HepG2 (cell line): ENCODE results near the gene AUTS2. TPM values are rescaled to one million over a fixed set of nuclear protein-coding genes. Genes with fewer than 3 reads are reported as not detected.

ENCODE experiments used
- ATAC-seq: fragments of 200-7000 bp; cut with Tn5 transposase; 3 replicates; pipeline ENCODE4 v1.9.1; 2020; ENCODE audit warnings: mild to moderate bottlenecking, moderate library complexity
- BruUV-seq: library from RNA; stranded (reverse); fragments of 400-500 nt; replicated peaks from 2 replicates; lab custom pipeline; 2021; lab: Mats Ljungman, UMichigan
- CTCF ChIA-PET: fragments of 300-600 bp; formaldehyde crosslinking; extraction: SDS; loops from one replicate; lab custom pipeline; 2021; ENCODE audit warnings: low total read pairs, inconsistent platforms, low intra/inter-chr PET ratio; lab: Yijun Ruan, JAX
- POLR2A ChIA-PET: fragments of 350-600 bp; sonication (Branson Sonifier 250); formaldehyde crosslinking; loops from one replicate; lab custom pipeline; 2020; ENCODE audit warnings: antibody characterized with exemption, inconsistent platforms; lab: Yijun Ruan, JAX
- DNase-seq: peaks from one replicate; pipeline ENCODE4 v3.0.0-alpha.2; 2015; ENCODE audit warnings: low spot score
- FAIRE-seq: peaks from 3 replicates; lab custom pipeline; 2011; peaks lifted over from hg19 to GRCh38; lab: Jason Lieb, UNC
- H2AFZ ChIP-seq: one replicate; pipeline ENCODE4 v1.6.1; 2011; ENCODE audit warnings: low read length, inconsistent platforms
- H3K27ac ChIP-seq: fragments of 300-600 bp; 3 replicates; pipeline ENCODE4 v1.8.0; 2011; ENCODE audit warnings: mixed run types, mild to moderate bottlenecking, mixed read lengths, low read length, inconsistent platforms; ENCODE audit not compliant: insufficient read depth; ENCODE audit errors: extremely low read length
- H3K27me3 ChIP-seq, 2 experiments: fragments of 200-600 bp in 1 of 2; 2 replicates in 1 of 2; 3 replicates in 1 of 2; pipeline versions ENCODE4 v1.6.0 to v1.8.0; 2011; ENCODE audit warnings: low read length in 2 of 2, mild to moderate bottlenecking in 2 of 2, moderate library complexity in 2 of 2, inconsistent platforms in 1 of 2; ENCODE audit not compliant: insufficient read depth in 2 of 2, control insufficient read depth in 1 of 2
- H3K36me3 ChIP-seq, 2 experiments: fragments of 200-600 bp in 1 of 2; replicated peaks in 1 of 2; 2 replicates in 1 of 2; 3 replicates in 1 of 2; pipeline versions ENCODE4 v1.5.1 to v1.8.0; 2011; ENCODE audit warnings: low read length in 2 of 2, inconsistent platforms in 1 of 2; ENCODE audit not compliant: insufficient read depth in 2 of 2, control insufficient read depth in 1 of 2
- H3K4me1 ChIP-seq: 2 replicates; pipeline ENCODE4 v1.5.1; 2012; ENCODE audit warnings: low read length, inconsistent platforms; ENCODE audit not compliant: insufficient read depth
- H3K4me2 ChIP-seq: 2 replicates; pipeline ENCODE4 v1.6.0; 2011; ENCODE audit warnings: low read depth, low read length, inconsistent platforms
- H3K4me3 ChIP-seq, 3 experiments: fragments of 200-600 bp in 1 of 3; sonication (generic), shearing (Covaris generic) in 1 of 3; replicated peaks in 1 of 3; 2 replicates each; pipeline ENCODE4 v1.5.1; 2011 to 2016; ENCODE audit warnings: low read length in 3 of 3, inconsistent platforms in 2 of 3, low read depth in 2 of 3, mild to moderate bottlenecking in 2 of 3, control low read depth in 1 of 3, mixed read lengths in 1 of 3; ENCODE audit not compliant: insufficient read depth in 1 of 3
- H3K79me2 ChIP-seq: one replicate; pipeline ENCODE4 v1.6.1; 2011; ENCODE audit warnings: low read length, inconsistent platforms; ENCODE audit not compliant: insufficient read depth
- H3K9ac ChIP-seq: 2 replicates; pipeline ENCODE4 v1.6.0; 2011; ENCODE audit warnings: mild to moderate bottlenecking, low read depth, low read length, inconsistent platforms; ENCODE audit not compliant: insufficient read depth
- H3K9me3 ChIP-seq: 2 replicates; pipeline ENCODE4 v1.5.1; 2012; ENCODE audit warnings: mild to moderate bottlenecking, low read length
- H4K20me1 ChIP-seq: 2 replicates; pipeline ENCODE4 v1.6.0; 2011; ENCODE audit warnings: inconsistent platforms, mild to moderate bottlenecking, low read length, moderate library complexity; ENCODE audit not compliant: insufficient read depth
- ARID5B ChIP-seq: IDR thresholded peaks from 2 replicates; pipeline ENCODE4 v1.4.0; 2020; ENCODE audit warnings: mild to moderate bottlenecking, missing genetic modification reagents
- ATF4 ChIP-seq, 2 experiments: fragments of 450-650 bp in 1 of 2; sonication (generic) in 1 of 2; formaldehyde crosslinking; IDR thresholded peaks; 2 replicates each; pipeline versions ENCODE4 v1.5.0 to v1.8.0; 2020 to 2022; ENCODE audit warnings: mild to moderate bottlenecking in 1 of 2, missing genetic modification reagents in 1 of 2
- BCL3 ChIP-seq: sonication (generic); formaldehyde crosslinking; IDR thresholded peaks from 2 replicates; pipeline ENCODE4 v1.5.1; 2020; ENCODE audit warnings: mild to moderate bottlenecking, missing genetic modification reagents, moderate library complexity
- DPF2 ChIP-seq: sonication (generic); formaldehyde crosslinking; IDR thresholded peaks from 2 replicates; pipeline ENCODE4 v1.4.0; 2020; ENCODE audit warnings: mild to moderate bottlenecking, low read depth, missing genetic modification reagents, borderline replicate concordance
- HMG20B ChIP-seq: conservative IDR thresholded peaks from 2 replicates; pipeline ENCODE4 v1.6.1; 2016; ENCODE audit warnings: missing genetic modification reagents, missing compliant biosample characterization
- JARID2 ChIP-seq: sonication (generic); formaldehyde crosslinking; IDR thresholded peaks from 2 replicates; pipeline ENCODE4 v1.8.1; 2023; ENCODE audit warnings: missing genetic modification reagents, inconsistent platforms; ENCODE audit not compliant: insufficient replicate concordance
- MXI1 ChIP-seq: IDR thresholded peaks from 3 replicates; pipeline ENCODE4 v1.6.1; 2012; ENCODE audit warnings: low read depth, low read length, inconsistent platforms, borderline replicate concordance
- POGK ChIP-seq: sonication (generic); formaldehyde crosslinking; conservative IDR thresholded peaks from 2 replicates; pipeline ENCODE4 v1.8.0; 2022; ENCODE audit warnings: mild to moderate bottlenecking, moderate library complexity, missing genetic modification reagents
- SALL1 ChIP-seq: sonication (generic); formaldehyde crosslinking; IDR thresholded peaks from 2 replicates; pipeline ENCODE4 v1.8.0; 2022; ENCODE audit warnings: mild to moderate bottlenecking, missing genetic modification reagents
- SMARCC2 ChIP-seq: fragments of 450-650 bp; IDR thresholded peaks from 2 replicates; pipeline ENCODE4 v1.6.1; 2017; ENCODE audit warnings: antibody characterized with exemption, mild to moderate bottlenecking
- SOX6 ChIP-seq, 2 experiments: fragments of 450-650 bp in 1 of 2; sonication (generic) in 1 of 2; formaldehyde crosslinking in 1 of 2; IDR thresholded peaks; 2 replicates each; pipeline versions ENCODE4 v1.4.0 to v1.6.1; 2017 to 2020; ENCODE audit warnings: antibody characterized with exemption in 1 of 2, mild to moderate bottlenecking in 1 of 2, missing genetic modification reagents in 1 of 2
- ZBTB21 ChIP-seq: sonication (generic); formaldehyde crosslinking; IDR thresholded peaks from 2 replicates; pipeline ENCODE4 v1.4.0; 2020; ENCODE audit warnings: missing genetic modification reagents
- ZMAT5 ChIP-seq: sonication (generic); formaldehyde crosslinking; IDR thresholded peaks from 2 replicates; pipeline ENCODE4 v1.5.0; 2020; ENCODE audit warnings: mild to moderate bottlenecking, low read depth, missing genetic modification reagents, borderline replicate concordance
- ZNF180 ChIP-seq: sonication (generic); formaldehyde crosslinking; IDR thresholded peaks from 2 replicates; pipeline ENCODE4 v1.4.0; 2020; ENCODE audit warnings: low read depth, missing genetic modification reagents, borderline replicate concordance
- WGBS: methylation state at CpG from one replicate; pipeline ENCODE4 v1.1.6; 2017; ENCODE audit warnings: low lambda C conversion rate; 5-methylcytosine and 5-hydroxymethylcytosine counted together
- in situ Hi-C: cut with HindIII; loops from 2 replicates; pipeline ENCODE4 v1.10.0; 2017; ENCODE audit warnings: low pct_unique_long_range_greater_than_20kb; ENCODE audit not compliant: extremely low pct_ligation_motif_present
- intact Hi-C: fragments of 100-400 bp; cut with micrococcal nuclease; formaldehyde crosslinking; loops from one replicate; pipeline ENCODE4 v1.10.0; 2022; ENCODE audit not compliant: unreplicated experiment
- polyA plus RNA-seq, 8 experiments: library from polyadenylated mRNA; depleted of rRNA in 3 of 8; stranded (reverse) in 7 of 8; unstranded in 1 of 8; fragments of >200 nt; fragmentation: Illumina TruSeq in 4 of 8; extraction: Trizol in 4 of 8; gene quantifications; 2 replicates each; pipeline versions ENCODE4 v1.2.1 to v1.2.3, GENCODE V29; 2011 to 2016; ENCODE audit warnings: low read depth in 4 of 8, missing spikeins in 1 of 8, mixed read lengths in 1 of 8; ENCODE audit not compliant: insufficient read depth in 1 of 8
- total RNA-seq, 5 experiments: library from RNA; depleted of rRNA; stranded (reverse); fragments of >200 nt; fragmentation: Illumina TruSeq; extraction: Trizol; gene quantifications; 2 replicates each; pipeline ENCODE4 v1.2.3, GENCODE V29; 2016; ENCODE audit warnings: low read depth in 1 of 5

The AUTS2 gene
- total and polyA plus RNA-seq, 2 of the 13 experiments (the other 11 are each of a cell fraction or from before 2014, with no cell fraction given), result 0.38 TPM; not detected in 1

- no peak for TF ChIP-seq SOX6 (IDR thresholded peaks at IDR 0.05)
- TF ChIP-seq SOX6 (CRISPR knock-in tag; IDR thresholded peaks at IDR 0.05), result no peak
- no peak for TF ChIP-seq DPF2
- no peak for TF ChIP-seq ZBTB21 (CRISPR knock-in tag)
- no peak for TF ChIP-seq ATF4 (CRISPR knock-in tag; IDR thresholded peaks at IDR 0.05)
- TF ChIP-seq HMG20B, result no peak
- no peak for TF ChIP-seq ZNF180 (CRISPR knock-in tag)
- no peak for TF ChIP-seq SALL1 (CRISPR knock-in tag)
- TF ChIP-seq MXI1, result no peak
- no peak for TF ChIP-seq POGK (CRISPR knock-in tag)
Observed at GRCh38 chr7:70116244-70116643, 518.0 kb downstream of the AUTS2 start (continued).

GRCh38 chr7:70116867-70117266 is 518.6 kb downstream of the AUTS2 start:
- H3K27me3 ChIP-seq, result no peaks in the 10 kb centered on the region
- in situ Hi-C loops (no loop called here), intact Hi-C loops (no loop called here)
- H3K9me3 ChIP-seq, result no peaks in the 10 kb centered on the region
- no peaks in the 10 kb centered on the region for H3K79me2 ChIP-seq
- H3K27ac ChIP-seq, result no peak overlapping the region
- ChIA-PET CTCF (no interaction called here), POLR2A (no interaction called here)
- no peaks in the 10 kb centered on the region for H3K4me1 ChIP-seq
- no TSS peak for BruUV-seq
- H3K4me2 ChIP-seq, result no peak overlapping the region
- DNase-seq (no peak), FAIRE-seq (no peak), ATAC-seq (no peak)
- H4K20me1 ChIP-seq, result no peaks in the 10 kb centered on the region
- WGBS, result 0% methylated on average over 1 of the region's 1 CpG
- H3K4me3 ChIP-seq, result no peak overlapping the region
- H3K9ac ChIP-seq, result no peak overlapping the region
- H2AFZ ChIP-seq, result no peak overlapping the region
- H3K36me3 ChIP-seq, result no peaks in the 10 kb centered on the region
- TF ChIP-seq ZMAT5 (CRISPR knock-in tag) (no peak), SMARCC2 (no peak), BCL3 (no peak), JARID2 (no peak), ARID5B (CRISPR knock-in tag) (no peak)
